Suprapubic skin (tissue), 4 donors: ENCODE data around the gene GRK2. TPM values are rescaled to one million over a fixed set of nuclear protein-coding genes. Genes with fewer than 3 reads are reported as not detected.
A peak's percentile ranks its signal among the peaks of the same experiment; 100 is the strongest.
"Not testable (repeated sequence)": the region's sequence is repeated elsewhere in the genome, so short reads cannot be mapped to it uniquely, and the experiment has no call there.

ENCODE experiments used
- DNase-seq, 2 donors: peaks; one replicate each; pipeline ENCODE4 v3.0.0-alpha.2; 2019; ENCODE audit warnings: low spot score in 2 of 2
- H3K27ac ChIP-seq: fragments of 200-600 bp; sonication (generic); one replicate; pipeline ENCODE4 v1.5.1; 2019
- H3K27me3 ChIP-seq: fragments of 200-600 bp; sonication (generic); one replicate; pipeline ENCODE4 v1.5.1; 2019
- H3K36me3 ChIP-seq: fragments of 200-600 bp; sonication (generic); one replicate; pipeline ENCODE4 v1.5.1; 2019
- H3K4me1 ChIP-seq: fragments of 200-600 bp; sonication (generic); one replicate; pipeline ENCODE4 v1.5.1; 2019
- H3K4me3 ChIP-seq: fragments of 200-600 bp; sonication (generic); one replicate; pipeline ENCODE4 v1.5.1; 2019; ENCODE audit warnings: mild to moderate bottlenecking
- H3K9me3 ChIP-seq: fragments of 200-600 bp; sonication (generic); one replicate; pipeline ENCODE4 v1.5.1; 2019
- EP300 ChIP-seq: sonication (generic); formaldehyde crosslinking; IDR thresholded peaks from one replicate; pipeline ENCODE4 v1.6.1; 2017; ENCODE audit warnings: antibody characterized with exemption
- POLR2A ChIP-seq, 2 donors: fragments of 450-650 bp; IDR thresholded peaks; one replicate each; pipeline ENCODE4 v1.6.1; 2017; ENCODE audit warnings: antibody characterized with exemption in 2 of 2, mild to moderate bottlenecking in 2 of 2, moderate library complexity in 2 of 2
- POLR2AphosphoS5 ChIP-seq, 3 donors: sonication (generic); formaldehyde crosslinking; IDR thresholded peaks; one replicate each; pipeline ENCODE4 v1.6.1; 2017; ENCODE audit warnings: antibody characterized with exemption in 3 of 3
- WGBS: methylation state at CpG from one replicate; pipeline ENCODE4 v1.1.5; 2018; 5-methylcytosine and 5-hydroxymethylcytosine counted together
- total RNA-seq, 4 donors: library from RNA; depleted of rRNA; stranded (reverse); fragments of >200 nt; gene quantifications; one replicate each; pipeline ENCODE4 v1.1.0, GENCODE V29; 2016
- TF ChIP-seq, protein P1 (sequence below), 2 donors: fragments of 200-600 bp in 1 of 2; fragments of 450-650 bp in 1 of 2; sonication (generic) in 1 of 2; IDR thresholded peaks; one replicate each; pipeline ENCODE4 v1.5.1; 2016 to 2019; ENCODE audit warnings: antibody characterized with exemption in 2 of 2, mild to moderate bottlenecking in 1 of 2, moderate library complexity in 1 of 2

The GRK2 gene
- total RNA-seq, 4 donors from 2014 or later, result 84.3 to 157 (median 105) TPM

DNA sequence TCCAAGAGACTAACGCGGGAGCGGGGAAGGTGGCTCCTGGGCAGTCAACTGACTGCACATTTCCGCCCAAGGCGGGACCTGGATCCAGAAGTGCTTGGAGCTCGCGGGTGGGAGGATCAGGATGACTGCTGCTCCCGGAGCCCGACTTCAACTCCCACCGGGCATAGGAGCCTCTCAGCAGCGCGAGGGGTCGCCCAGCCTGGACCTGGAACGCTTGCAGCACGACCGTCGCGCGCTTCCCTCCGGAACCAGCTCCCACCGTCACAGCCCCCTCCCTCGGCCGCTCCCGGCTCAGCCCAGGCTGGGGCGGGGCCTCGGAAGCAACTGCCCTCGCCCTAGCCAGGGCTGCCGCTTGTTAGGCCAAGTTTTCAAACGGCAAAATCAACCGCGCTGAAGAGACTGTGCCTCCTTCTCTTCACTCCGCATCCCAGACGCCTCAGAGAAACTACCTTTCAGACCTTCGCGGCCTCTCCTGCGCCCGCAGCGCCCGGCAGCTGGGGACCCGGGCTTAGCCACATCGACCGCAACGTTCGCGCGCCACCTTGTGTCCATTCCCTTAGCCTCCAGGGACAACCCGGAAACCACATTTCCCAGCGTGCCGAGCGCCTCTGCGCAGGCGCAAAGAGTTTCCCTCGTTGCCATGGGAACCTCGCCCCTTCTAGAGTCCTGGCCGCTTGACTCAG, 51.1 kb downstream of the GRK2 start:
- Histone ChIP-seq H3K36me3 (no peaks in the 10 kb centered on the region), H3K27me3 (no peaks in the 10 kb centered on the region), H3K27ac (peak overlapping the region; percentile 91), H3K9me3 (no peaks in the 10 kb centered on the region), H3K4me1 (peaks cover 56% of the 10 kb centered on the region), H3K4me3 (peak overlapping the region; percentile 92)
- DNase-seq, result peak; percentile 98 to 99
- peak in 2 of 3 donors; percentile 69 to 75 for TF ChIP-seq POLR2AphosphoS5 (IDR thresholded peaks at IDR 0.05)
- TF ChIP-seq, protein P1, sequence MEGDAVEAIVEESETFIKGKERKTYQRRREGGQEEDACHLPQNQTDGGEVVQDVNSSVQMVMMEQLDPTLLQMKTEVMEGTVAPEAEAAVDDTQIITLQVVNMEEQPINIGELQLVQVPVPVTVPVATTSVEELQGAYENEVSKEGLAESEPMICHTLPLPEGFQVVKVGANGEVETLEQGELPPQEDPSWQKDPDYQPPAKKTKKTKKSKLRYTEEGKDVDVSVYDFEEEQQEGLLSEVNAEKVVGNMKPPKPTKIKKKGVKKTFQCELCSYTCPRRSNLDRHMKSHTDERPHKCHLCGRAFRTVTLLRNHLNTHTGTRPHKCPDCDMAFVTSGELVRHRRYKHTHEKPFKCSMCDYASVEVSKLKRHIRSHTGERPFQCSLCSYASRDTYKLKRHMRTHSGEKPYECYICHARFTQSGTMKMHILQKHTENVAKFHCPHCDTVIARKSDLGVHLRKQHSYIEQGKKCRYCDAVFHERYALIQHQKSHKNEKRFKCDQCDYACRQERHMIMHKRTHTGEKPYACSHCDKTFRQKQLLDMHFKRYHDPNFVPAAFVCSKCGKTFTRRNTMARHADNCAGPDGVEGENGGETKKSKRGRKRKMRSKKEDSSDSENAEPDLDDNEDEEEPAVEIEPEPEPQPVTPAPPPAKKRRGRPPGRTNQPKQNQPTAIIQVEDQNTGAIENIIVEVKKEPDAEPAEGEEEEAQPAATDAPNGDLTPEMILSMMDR (IDR thresholded peaks at IDR 0.05), result peak; percentile 90 to 95
- TF ChIP-seq EP300, result no peak
- under 1% methylated on average over 32 of the region's 55 CpGs for WGBS

GRCh38 chr11:67317888-67318555, 51.7 kb downstream of the GRK2 start:
- WGBS, result 0% methylated on average over 15 of the region's 53 CpGs
- Histone ChIP-seq H3K4me1 (peaks cover 50% of the 10 kb centered on the region), H3K27me3 (no peaks in the 10 kb centered on the region), H3K9me3 (no peaks in the 10 kb centered on the region), H3K27ac (peak overlapping the region; percentile 91), H3K4me3 (peak overlapping the region; percentile 92), H3K36me3 (no peaks in the 10 kb centered on the region)
- DNase-seq, result peak in 1 of 2 donors; percentile 16
- no peak for TF ChIP-seq EP300
- peak in 1 of 3 donors; percentile 6 for TF ChIP-seq POLR2AphosphoS5 (IDR thresholded peaks at IDR 0.05)
- no peak for TF ChIP-seq POLR2A (IDR thresholded peaks at IDR 0.05)
- TF ChIP-seq, protein P1 (IDR thresholded peaks at IDR 0.05), result no peak

DNA sequence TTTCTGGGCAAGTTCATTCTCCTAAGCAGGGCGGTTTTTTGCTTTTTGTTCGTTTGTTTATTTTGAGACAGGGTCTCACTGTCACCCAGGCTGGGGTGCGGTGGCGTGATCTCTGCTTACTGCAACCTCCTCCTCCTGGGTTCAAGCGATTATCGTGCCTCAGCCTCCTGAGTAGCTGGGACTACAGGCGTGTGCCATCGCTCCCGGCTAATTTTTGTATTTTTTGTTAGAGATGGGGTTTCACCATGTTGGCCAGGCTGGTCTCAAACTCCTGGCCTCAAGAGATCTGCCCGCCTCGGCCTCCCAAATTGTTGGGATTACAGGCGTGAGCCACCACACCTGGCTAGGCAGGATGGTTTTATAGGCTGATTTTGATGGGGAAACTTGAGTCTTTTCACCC, 52.6 kb downstream of the GRK2 start:
- H3K27ac ChIP-seq, H3K36me3 ChIP-seq, H3K27me3 ChIP-seq, H3K9me3 ChIP-seq: not testable (repeated sequence)
- peak in 1 of 2 donors; percentile 38 for DNase-seq
- Histone ChIP-seq H3K4me1 (peaks cover 41% of the 10 kb centered on the region), H3K4me3 (peak overlapping the region; percentile 92)
- 92% methylated on average over 12 of the region's 12 CpGs for WGBS

GRCh38 chr11:67320011-67320410, 53.7 kb downstream of the GRK2 start:
- no peaks in the 10 kb centered on the region for H3K36me3 ChIP-seq
- H3K4me3 ChIP-seq, result no peak overlapping the region
- H3K9me3 ChIP-seq, result no peaks in the 10 kb centered on the region
- no peak overlapping the region for H3K27ac ChIP-seq
- no peak for DNase-seq
- no peak for TF ChIP-seq POLR2A (IDR thresholded peaks at IDR 0.05)
- no peak for TF ChIP-seq EP300
- TF ChIP-seq, protein P1 (IDR thresholded peaks at IDR 0.05), result no peak
- TF ChIP-seq POLR2AphosphoS5 (IDR thresholded peaks at IDR 0.05), result no peak
- H3K27me3 ChIP-seq, result no peaks in the 10 kb centered on the region
- peaks cover 31% of the 10 kb centered on the region for H3K4me1 ChIP-seq
- WGBS, result 77% methylated on average over 3 of the region's 3 CpGs

- H3K36me3 ChIP-seq, result no peaks in the 10 kb centered on the region
- WGBS, result 86% methylated on average over 2 of the region's 2 CpGs
- H3K27me3 ChIP-seq, result no peaks in the 10 kb centered on the region
- H3K9me3 ChIP-seq, result no peaks in the 10 kb centered on the region
- no peak overlapping the region for H3K4me3 ChIP-seq
- DNase-seq, result peak in 1 of 2 donors; percentile 48
- no peak overlapping the region for H3K27ac ChIP-seq
- peaks cover 26% of the 10 kb centered on the region for H3K4me1 ChIP-seq
- TF ChIP-seq POLR2A (IDR thresholded peaks at IDR 0.05) (no peak), POLR2AphosphoS5 (IDR thresholded peaks at IDR 0.05) (no peak), EP300 (no peak)
- TF ChIP-seq, protein P1 (IDR thresholded peaks at IDR 0.05), result no peak
These were observed 54.4 kb downstream of the GRK2 start for GRCh38 chr11:67320691-67321090.
